Kidney glomerular epithelial cell (primary cell): ENCODE measurements around the gene DNAAF5.
A peak's percentile ranks its signal among the peaks of the same experiment; 100 is the strongest.
"Not testable (repeated sequence)": the region's sequence is repeated elsewhere in the genome, so short reads cannot be mapped to it uniquely, and the experiment has no call there.

Experiments
- DNase-seq: peaks from one replicate; lab custom pipeline; 2025; lab: John Stamatoyannopoulos, UW

Gene DNAAF5

GRCh38 chr7:782718-783449 lies 56.4 kb downstream of the DNAAF5 start:
- DNase-seq, result no peak

- no peak for DNase-seq
Measured at GRCh38 chr7:783556-784490, 57.3 kb downstream of the DNAAF5 start.

GRCh38 chr7:784971-785370 lies 58.5 kb downstream of the DNAAF5 start:
- DNase-seq, result no peak

- no peak for DNase-seq
Measured at GRCh38 chr7:785416-785815, 58.9 kb downstream of the DNAAF5 start.

- peak; percentile 39 for DNase-seq
Measured at GRCh38 chr7:786472-787255, 60.2 kb downstream of the DNAAF5 start.

GRCh38 chr7:787332-788240 lies 61.1 kb downstream of the DNAAF5 start:
- DNase-seq, result no peak

GRCh38 chr7:791519-791918 lies 65.0 kb downstream of the DNAAF5 start:
- no peak for DNase-seq

GRCh38 chr7:794207-794606 lies 67.7 kb downstream of the DNAAF5 start:
- DNase-seq, result no peak

GRCh38 chr7:794671-795329 lies 68.3 kb downstream of the DNAAF5 start:
- DNase-seq, result no peak

GRCh38 chr7:796434-797169 lies 70.1 kb downstream of the DNAAF5 start:
- not testable (repeated sequence) for DNase-seq

- no peak for DNase-seq
Measured at GRCh38 chr7:798921-799470, 72.5 kb downstream of the DNAAF5 start.

- no peak for DNase-seq
Measured at GRCh38 chr7:800692-801091, 74.2 kb downstream of the DNAAF5 start.

- not testable (repeated sequence) for DNase-seq
Measured at GRCh38 chr7:801351-801750, 74.9 kb downstream of the DNAAF5 start.

GRCh38 chr7:801940-802381 lies 75.5 kb downstream of the DNAAF5 start:
- DNase-seq, result no peak

GRCh38 chr7:802500-803242 lies 76.2 kb downstream of the DNAAF5 start:
- no peak for DNase-seq

GRCh38 chr7:803243-803635 lies 76.7 kb downstream of the DNAAF5 start:
- DNase-seq, result no peak

GRCh38 chr7:803796-804195 lies 77.3 kb downstream of the DNAAF5 start:
- not testable (repeated sequence) for DNase-seq

GRCh38 chr7:805261-805660 lies 78.8 kb downstream of the DNAAF5 start:
- DNase-seq, result no peak
